IMR-90 (cell line): Measurements from ENCODE around the gene PLA2G1B. TPM values are rescaled to one million over a fixed set of nuclear protein-coding genes. Genes with fewer than 3 reads are reported as not detected.

Experiments used
- ATAC-seq: fragments of 200-7000 bp; cut with Tn5 transposase; 2 replicates; pipeline ENCODE4 v1.9.1; 2020; ENCODE audit warnings: low read depth, mild to moderate bottlenecking, moderate library complexity
- BruUV-seq: library from RNA; stranded (reverse); fragments of 400-500 nt; replicated peaks from 2 replicates; lab custom pipeline; 2021; lab: Mats Ljungman, UMichigan
- CTCF ChIA-PET: fragments of 300-600 bp; formaldehyde crosslinking; extraction: SDS; loops from one replicate; lab custom pipeline; 2021; ENCODE audit warnings: antibody characterized with exemption; lab: Yijun Ruan, JAX
- POLR2A ChIA-PET: fragments of 300-600 bp; sonication (Branson Sonifier 250); formaldehyde crosslinking; loops from one replicate; lab custom pipeline; 2022; ENCODE audit warnings: antibody characterized with exemption; ENCODE audit not compliant: unreplicated experiment; lab: Charles Lee
- DNase-seq: peaks from one replicate; pipeline ENCODE4 v3.0.0; 2013
- H2AFZ ChIP-seq: replicated peaks from 2 replicates; pipeline ENCODE3; 2013; ENCODE audit warnings: low read length, mild to moderate bottlenecking; ENCODE audit not compliant: poor library complexity
- H2AK5ac ChIP-seq: 2 replicates; pipeline ENCODE4 v1.6.1; 2013; ENCODE audit warnings: low read depth, low read length, inconsistent platforms
- H2AK9ac ChIP-seq: replicated peaks from 2 replicates; pipeline ENCODE3; 2013; ENCODE audit warnings: mild to moderate bottlenecking, low read depth, low read length, moderate library complexity; ENCODE audit not compliant: poor library complexity
- H2BK120ac ChIP-seq: 2 replicates; pipeline ENCODE4 v1.6.1; 2013; ENCODE audit warnings: low read depth, low read length, inconsistent platforms
- H2BK15ac ChIP-seq: 3 replicates; pipeline ENCODE4 v1.6.1; 2013; ENCODE audit warnings: low read depth, low read length, inconsistent platforms
- H2BK20ac ChIP-seq: 2 replicates; pipeline ENCODE4 v1.6.1; 2013; ENCODE audit warnings: low read depth, mild to moderate bottlenecking, inconsistent platforms, low read length, moderate library complexity
- H2BK5ac ChIP-seq: 2 replicates; pipeline ENCODE4 v1.6.1; 2013; ENCODE audit warnings: mild to moderate bottlenecking, low read depth, low read length, inconsistent platforms; ENCODE audit not compliant: poor library complexity, severe bottlenecking
- H3K14ac ChIP-seq: replicated peaks from 2 replicates; pipeline ENCODE4 v1.6.1; 2013; ENCODE audit warnings: low read depth, low read length, inconsistent platforms
- H3K18ac ChIP-seq: 2 replicates; pipeline ENCODE4 v1.6.1; 2013; ENCODE audit warnings: low read depth, low read length, control low read depth
- H3K23ac ChIP-seq: 2 replicates; pipeline ENCODE4 v1.6.1; 2013; ENCODE audit warnings: low read depth, low read length, inconsistent platforms
- H3K27ac ChIP-seq: 2 replicates; pipeline ENCODE4 v1.5.1; 2013; ENCODE audit warnings: mild to moderate bottlenecking, control low read depth, low read length; ENCODE audit not compliant: insufficient read depth
- H3K27me3 ChIP-seq: 2 replicates; pipeline ENCODE4 v1.6.1; 2013; ENCODE audit warnings: low read length; ENCODE audit not compliant: control insufficient read depth, insufficient read depth
- H3K36me3 ChIP-seq: 2 replicates; pipeline ENCODE4 v1.6.1; 2013; ENCODE audit warnings: low read length, mixed read lengths; ENCODE audit not compliant: control insufficient read depth, insufficient read depth
- H3K4ac ChIP-seq: 2 replicates; pipeline ENCODE4 v1.6.1; 2013; ENCODE audit warnings: low read depth, low read length, inconsistent platforms
- H3K4me1 ChIP-seq: 2 replicates; pipeline ENCODE4 v1.6.1; 2013; ENCODE audit warnings: low read length, mixed read lengths; ENCODE audit not compliant: control insufficient read depth, insufficient read depth
- H3K4me2 ChIP-seq: 2 replicates; pipeline ENCODE4 v1.6.1; 2013; ENCODE audit warnings: low read depth, mild to moderate bottlenecking, control low read depth, low read length, moderate library complexity
- H3K4me3 ChIP-seq: 2 replicates; pipeline ENCODE4 v1.5.1; 2013; ENCODE audit warnings: low read depth, mild to moderate bottlenecking, control low read depth, low read length, moderate library complexity; ENCODE audit not compliant: insufficient read depth
- H3K56ac ChIP-seq: 2 replicates; pipeline ENCODE4 v1.6.1; 2013; ENCODE audit warnings: low read length, inconsistent platforms; ENCODE audit not compliant: insufficient read depth; ENCODE audit errors: extremely low read depth
- H3K79me1 ChIP-seq, 2 experiments: 2 replicates each; pipeline ENCODE4 v1.6.1; 2013; ENCODE audit warnings: low read length in 2 of 2, inconsistent platforms in 1 of 2, low read depth in 1 of 2
- H3K9ac ChIP-seq: 2 replicates; pipeline ENCODE4 v1.6.1; 2013; ENCODE audit warnings: low read depth, low read length, control low read depth
- H3K9me1 ChIP-seq: 2 replicates; pipeline ENCODE4 v1.6.1; 2013; ENCODE audit warnings: low read length, inconsistent platforms; ENCODE audit not compliant: insufficient read depth
- H3K9me3 ChIP-seq: 2 replicates; pipeline ENCODE4 v1.6.1; 2013; ENCODE audit warnings: low read length; ENCODE audit not compliant: control insufficient read depth, insufficient read depth
- H4K20me1 ChIP-seq: 2 replicates; pipeline ENCODE4 v1.6.1; 2013; ENCODE audit warnings: low read length, inconsistent platforms; ENCODE audit not compliant: insufficient read depth
- H4K5ac ChIP-seq: 2 replicates; pipeline ENCODE4 v1.6.1; 2013; ENCODE audit warnings: mild to moderate bottlenecking, low read depth, low read length, control low read depth
- H4K8ac ChIP-seq, 2 experiments: 2 replicates each; pipeline ENCODE4 v1.6.1; 2013; ENCODE audit warnings: low read depth in 2 of 2, low read length in 2 of 2, control low read depth in 1 of 2, inconsistent platforms in 1 of 2
- H4K91ac ChIP-seq: 2 replicates; pipeline ENCODE4 v1.6.1; 2013; ENCODE audit warnings: low read depth, low read length, inconsistent platforms; ENCODE audit not compliant: insufficient read depth
- CEBPB ChIP-seq: IDR thresholded peaks from 2 replicates; pipeline ENCODE4 v1.6.1; 2012; ENCODE audit warnings: low read depth, low read length, improper control_type of control experiment
- CHD1 ChIP-seq: IDR thresholded peaks from 2 replicates; pipeline ENCODE4 v1.6.1; 2012; ENCODE audit warnings: low read depth, low read length, improper control_type of control experiment
- RAD21 ChIP-seq: IDR thresholded peaks from 2 replicates; pipeline ENCODE4 v1.6.1; 2012; ENCODE audit warnings: low read length, improper control_type of control experiment
- RCOR1 ChIP-seq: IDR thresholded peaks from 2 replicates; pipeline ENCODE4 v1.6.1; 2012; ENCODE audit warnings: mild to moderate bottlenecking, low read length, improper control_type of control experiment; ENCODE audit not compliant: insufficient replicate concordance
- RFX5 ChIP-seq: IDR thresholded peaks from 2 replicates; pipeline ENCODE4 v1.8.0; 2012; ENCODE audit warnings: low read depth, mild to moderate bottlenecking, low read length, moderate library complexity
- WGBS, 2 experiments: methylation state at CpG; one replicate each; pipeline versions ENCODE4 v1.1.5 to v1.1.7; 2013; ENCODE audit warnings: missing lambda C conversion rate in 2 of 2; ENCODE audit not compliant: insufficient read length in 1 of 2; ENCODE audit errors: extremely low coverage in 2 of 2; 5-methylcytosine and 5-hydroxymethylcytosine counted together
- dilution Hi-C: fragments of 300-500 bp; cut with HindIII; formaldehyde crosslinking; loops from one replicate; pipeline ENCODE4 v1.14.3; 2018; ENCODE audit warnings: low sequenced_read_pairs; ENCODE audit not compliant: unreplicated experiment
- in situ Hi-C: fragments of 300-500 bp; cut with MboI; formaldehyde crosslinking; loops from 3 replicates; pipeline ENCODE4 v1.14.3; 2019; ENCODE audit warnings: low sequenced_read_pairs, inconsistent platforms, mixed read lengths
- intact Hi-C: fragments of 100-400 bp; cut with micrococcal nuclease; formaldehyde crosslinking; loops from 2 replicates; pipeline ENCODE4 v1.10.0; 2022
- polyA plus RNA-seq, 3 experiments: library from polyadenylated mRNA; depleted of rRNA; stranded (reverse); fragments of >200 nt; gene quantifications; 2 replicates each; pipeline ENCODE4 v1.2.3, GENCODE V29; 2012; ENCODE audit warnings: low replicate concordance in 1 of 3
- total RNA-seq: library from RNA; depleted of rRNA; stranded (reverse); fragments of >200 nt; gene quantifications from 2 replicates; pipeline ENCODE4 v1.2.3, GENCODE V29; 2012
- TF ChIP-seq, protein P1 (sequence below): conservative IDR thresholded peaks from 2 replicates; pipeline ENCODE4 v1.5.1; 2012; ENCODE audit warnings: mild to moderate bottlenecking, low read depth, low read length, improper control_type of control experiment
- TF ChIP-seq, protein P2 (sequence below): fragments of 150-350 bp; IDR thresholded peaks from 2 replicates; pipeline ENCODE4 v1.6.1; 2017; ENCODE audit warnings: mild to moderate bottlenecking, antibody characterized with exemption, low read length, low read depth
- TF ChIP-seq, protein P3 (sequence below): fragments of 150-350 bp; IDR thresholded peaks from 2 replicates; pipeline ENCODE4 v1.6.1; 2016; ENCODE audit warnings: low read depth, mild to moderate bottlenecking, low read length, moderate library complexity, borderline replicate concordance

Gene PLA2G1B
- total and polyA plus RNA-seq, 2 of the 4 experiments (the other 2 are of a cell fraction) = not detected

DNA sequence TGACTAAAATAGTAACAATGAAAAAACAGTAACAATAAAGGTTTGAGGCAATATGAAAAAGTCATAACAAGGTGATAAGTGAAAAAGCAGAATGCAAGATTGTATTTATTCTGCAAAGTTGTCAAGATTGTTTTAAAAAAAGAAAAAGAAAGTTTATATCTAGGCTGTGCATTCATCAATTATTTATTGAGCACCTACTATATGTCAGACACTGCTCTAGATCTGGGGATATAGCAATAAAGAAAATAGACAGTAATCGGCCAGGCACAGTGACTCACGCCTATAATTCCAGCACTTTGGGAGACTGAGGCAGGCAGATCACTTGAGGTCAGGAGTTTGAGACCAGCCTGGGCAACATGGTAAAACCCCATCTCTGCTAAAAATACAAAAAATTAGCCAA lies 3.8 kb downstream of the PLA2G1B start:
- Histone ChIP-seq H3K27me3 (peaks cover 23% of the 10 kb centered on the region), H3K27ac (no peak overlapping the region), H3K9ac (no peak overlapping the region), H3K4ac (no peak overlapping the region), H2AK5ac (no peak overlapping the region), H2BK20ac (no peak overlapping the region), H3K4me2 (no peak overlapping the region), H2AFZ (no peak overlapping the region), H3K23ac (no peak overlapping the region), H4K8ac (no peak overlapping the region), H3K9me1 (no peaks in the 10 kb centered on the region), H2BK5ac (no peak overlapping the region), H4K91ac (no peak overlapping the region), H3K18ac (no peak overlapping the region), H4K20me1 (no peaks in the 10 kb centered on the region), H3K36me3 (no peaks in the 10 kb centered on the region), H3K9me3 (no peaks in the 10 kb centered on the region), H4K5ac (no peak overlapping the region), H2BK120ac (no peak overlapping the region), H3K56ac (no peak overlapping the region), H3K79me1 (no peaks in the 10 kb centered on the region), H2AK9ac (no peak overlapping the region), H3K14ac (no peak overlapping the region), H3K4me1 (no peaks in the 10 kb centered on the region), H2BK15ac (no peak overlapping the region), H3K4me3 (no peak overlapping the region)
- ATAC-seq (no peak), DNase-seq (no peak)
- TF ChIP-seq CHD1 (no peak), RFX5 (no peak), CEBPB (no peak), RCOR1 (no peak), RAD21 (no peak)
- TF ChIP-seq, protein P1, sequence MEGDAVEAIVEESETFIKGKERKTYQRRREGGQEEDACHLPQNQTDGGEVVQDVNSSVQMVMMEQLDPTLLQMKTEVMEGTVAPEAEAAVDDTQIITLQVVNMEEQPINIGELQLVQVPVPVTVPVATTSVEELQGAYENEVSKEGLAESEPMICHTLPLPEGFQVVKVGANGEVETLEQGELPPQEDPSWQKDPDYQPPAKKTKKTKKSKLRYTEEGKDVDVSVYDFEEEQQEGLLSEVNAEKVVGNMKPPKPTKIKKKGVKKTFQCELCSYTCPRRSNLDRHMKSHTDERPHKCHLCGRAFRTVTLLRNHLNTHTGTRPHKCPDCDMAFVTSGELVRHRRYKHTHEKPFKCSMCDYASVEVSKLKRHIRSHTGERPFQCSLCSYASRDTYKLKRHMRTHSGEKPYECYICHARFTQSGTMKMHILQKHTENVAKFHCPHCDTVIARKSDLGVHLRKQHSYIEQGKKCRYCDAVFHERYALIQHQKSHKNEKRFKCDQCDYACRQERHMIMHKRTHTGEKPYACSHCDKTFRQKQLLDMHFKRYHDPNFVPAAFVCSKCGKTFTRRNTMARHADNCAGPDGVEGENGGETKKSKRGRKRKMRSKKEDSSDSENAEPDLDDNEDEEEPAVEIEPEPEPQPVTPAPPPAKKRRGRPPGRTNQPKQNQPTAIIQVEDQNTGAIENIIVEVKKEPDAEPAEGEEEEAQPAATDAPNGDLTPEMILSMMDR = no peak
- TF ChIP-seq, protein P2, sequence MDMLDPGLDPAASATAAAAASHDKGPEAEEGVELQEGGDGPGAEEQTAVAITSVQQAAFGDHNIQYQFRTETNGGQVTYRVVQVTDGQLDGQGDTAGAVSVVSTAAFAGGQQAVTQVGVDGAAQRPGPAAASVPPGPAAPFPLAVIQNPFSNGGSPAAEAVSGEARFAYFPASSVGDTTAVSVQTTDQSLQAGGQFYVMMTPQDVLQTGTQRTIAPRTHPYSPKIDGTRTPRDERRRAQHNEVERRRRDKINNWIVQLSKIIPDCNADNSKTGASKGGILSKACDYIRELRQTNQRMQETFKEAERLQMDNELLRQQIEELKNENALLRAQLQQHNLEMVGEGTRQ = no peak
- TF ChIP-seq, protein P3, sequence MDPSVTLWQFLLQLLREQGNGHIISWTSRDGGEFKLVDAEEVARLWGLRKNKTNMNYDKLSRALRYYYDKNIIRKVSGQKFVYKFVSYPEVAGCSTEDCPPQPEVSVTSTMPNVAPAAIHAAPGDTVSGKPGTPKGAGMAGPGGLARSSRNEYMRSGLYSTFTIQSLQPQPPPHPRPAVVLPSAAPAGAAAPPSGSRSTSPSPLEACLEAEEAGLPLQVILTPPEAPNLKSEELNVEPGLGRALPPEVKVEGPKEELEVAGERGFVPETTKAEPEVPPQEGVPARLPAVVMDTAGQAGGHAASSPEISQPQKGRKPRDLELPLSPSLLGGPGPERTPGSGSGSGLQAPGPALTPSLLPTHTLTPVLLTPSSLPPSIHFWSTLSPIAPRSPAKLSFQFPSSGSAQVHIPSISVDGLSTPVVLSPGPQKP = no peak
- no TSS peak for BruUV-seq
- in situ Hi-C loops (no loop called here), dilution Hi-C loops (no loop called here), intact Hi-C loops (no loop called here)
- ChIA-PET POLR2A (interaction anchor here (0.6 kb wide), 1 partner anchor 130 kb away, joined by 4 read pairs; no protein-coding TSS in a partner anchor), CTCF (interaction anchor here (1.0 kb wide), 1 partner anchor 325 kb away, joined by 3 read pairs; no protein-coding TSS in a partner anchor)
- WGBS, 2 experiments = no CpG with 5 or more reads among the region's 2 CpGs
